ENCODE measurements around the gene LRRN2.

DNA sequence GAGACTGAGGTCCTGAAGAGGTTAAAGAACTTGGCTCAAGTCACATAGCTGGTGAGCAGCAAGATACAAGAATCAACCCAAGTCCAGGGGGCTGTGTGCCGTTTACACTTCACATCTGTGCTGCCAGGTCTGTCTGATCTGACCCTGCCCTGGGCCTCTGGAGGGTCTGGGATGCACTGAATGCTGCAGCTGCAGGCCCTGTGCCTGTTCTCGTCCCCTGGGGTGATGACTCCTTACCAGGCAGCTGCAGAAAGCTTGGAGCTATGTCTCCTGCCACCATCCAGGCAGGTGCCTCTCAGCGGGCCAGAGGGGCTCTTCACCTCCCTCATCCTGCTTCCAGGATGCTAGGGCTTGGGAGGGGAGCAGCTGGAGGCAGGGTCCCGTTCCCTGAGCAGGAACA lies 63.5 kb downstream of the LRRN2 start:
- TF ChIP-seq POLR2A (IDR thresholded peaks at IDR 0.05; ENCODE audit: low read length) = no peak
- TF ChIP-seq GATA1 (IDR thresholded peaks at IDR 0.05; ENCODE audit: low read depth, low read length) = no peak
